Neural cell (in vitro differentiated cells): ENCODE measurements around the gene C2CD4B.

Experiments
- CTCF ChIP-seq: fragments of 450-650 bp; IDR thresholded peaks from 2 replicates; pipeline ENCODE4 v1.5.1; 2014; ENCODE audit warnings: antibody characterized with exemption, mild to moderate bottlenecking, moderate library complexity; ENCODE audit not compliant: poor library complexity, severe bottlenecking
- POLR2AphosphoS5 ChIP-seq: IDR thresholded peaks from 2 replicates; pipeline ENCODE4 v1.6.1; 2012
- TAF1 ChIP-seq: IDR thresholded peaks from 2 replicates; pipeline ENCODE4 v1.6.1; 2012; ENCODE audit warnings: low read depth

GRCh38 chr15:62209821-62210220 is 44.7 kb upstream of the C2CD4B start:
- no peak for TF ChIP-seq CTCF
- no peak for TF ChIP-seq TAF1
- TF ChIP-seq POLR2AphosphoS5, result no peak
